GM23338 (cell line): ENCODE measurements around the gene ADORA1. TPM values are rescaled to one million over a fixed set of nuclear protein-coding genes. Genes with fewer than 3 reads are reported as not detected.

Experiments used
- CREB1 ChIP-seq: fragments of 250-450 bp; sonication (Bioruptor Pico); IDR thresholded peaks from 2 replicates; pipeline ENCODE4 v1.5.0; 2020; ENCODE audit warnings: low read depth, mild to moderate bottlenecking, moderate library complexity
- CTCF ChIP-seq, 2 experiments: fragments of 200-600 bp in 1 of 2; sonication (generic) in 1 of 2; conservative IDR thresholded peaks; 2 replicates each; pipeline versions ENCODE4 v1.5.1 to v1.6.1; 2016 to 2017; ENCODE audit warnings: antibody characterized with exemption in 2 of 2, low read depth in 2 of 2, mild to moderate bottlenecking in 2 of 2, moderate library complexity in 1 of 2
- ETS1 ChIP-seq: IDR thresholded peaks from 2 replicates; pipeline ENCODE4 v1.6.1; 2016; ENCODE audit warnings: antibody characterized with exemption
- EZH2 ChIP-seq: fragments of 200-600 bp; sonication (generic); IDR thresholded peaks from one replicate; pipeline ENCODE4 v1.8.0; 2017; ENCODE audit warnings: antibody characterized with exemption, mild to moderate bottlenecking, low read depth; ENCODE audit not compliant: unreplicated experiment
- EZH2phosphoT487 ChIP-seq: fragments of 200-600 bp; sonication (generic); IDR thresholded peaks from one replicate; pipeline ENCODE4 v1.8.1; 2018; ENCODE audit warnings: antibody characterized with exemption; ENCODE audit not compliant: unreplicated experiment
- NANOG ChIP-seq: IDR thresholded peaks from 2 replicates; pipeline ENCODE4 v1.6.1; 2016; ENCODE audit warnings: antibody characterized with exemption, borderline replicate concordance
- POLR2AphosphoS5 ChIP-seq: IDR thresholded peaks from 2 replicates; pipeline ENCODE4 v1.6.1; 2016; ENCODE audit warnings: antibody characterized with exemption, low read depth
- STAT1 ChIP-seq: IDR thresholded peaks from one replicate; pipeline ENCODE4 v1.6.1; 2016; ENCODE audit warnings: antibody characterized with exemption; ENCODE audit not compliant: unreplicated experiment
- ZNF462 ChIP-seq: fragments of 250-450 bp; sonication (Bioruptor Pico); IDR thresholded peaks from 2 replicates; pipeline ENCODE4 v1.5.0; 2020; ENCODE audit warnings: mild to moderate bottlenecking, moderate library complexity
- polyA plus RNA-seq: library from polyadenylated mRNA; unstranded; fragments of >200 nt; fragmentation: Nextera tagmentation; extraction: Ambion mirVana; gene quantifications from 2 replicates; pipeline ENCODE4 v1.2.1, GENCODE V29; 2016
- total RNA-seq: library from RNA; depleted of rRNA; stranded (reverse); fragments of >200 nt; shearing (Covaris generic); gene quantifications from 2 replicates; pipeline ENCODE4 v1.2.3, GENCODE V29; 2014

ADORA1 gene
- total and polyA plus RNA-seq, 2 experiments from 2014 or later = 0.63 to 1.8 TPM

- TF ChIP-seq ZNF462 (no peak), CREB1 (CRISPR knock-in tag) (no peak), POLR2AphosphoS5 (no peak), EZH2 (no peak), STAT1 (no peak), ETS1 (no peak), CTCF (conservative IDR thresholded peaks at IDR 0.05; ENCODE audit: low read depth in 2 of 2) (no peak), NANOG (no peak), EZH2phosphoT487 (no peak)
Measured at GRCh38 chr1:203080456-203080855, 47.1 kb upstream of the ADORA1 start (continued).
